ENCODE measurements around the gene KCNJ16.

KCNJ16 gene

GRCh38 chr17:70181376-70181775, 106.4 kb downstream of the KCNJ16 start:
- DNase-seq = no peak

GRCh38 chr17:70181866-70182265, 106.8 kb downstream of the KCNJ16 start:
- DNase-seq = no peak

- no peak for DNase-seq
Measured at GRCh38 chr17:70183508-70183907, 108.5 kb downstream of the KCNJ16 start.

GRCh38 chr17:70184207-70184606, 109.2 kb downstream of the KCNJ16 start:
- no peak for DNase-seq

- DNase-seq = no peak
Measured at GRCh38 chr17:70184770-70185169, 109.7 kb downstream of the KCNJ16 start.

All from NCI-H1694 (cell line).